IMR-90 (cell line): ENCODE measurements around the gene TLR10. TPM values are rescaled to one million over a fixed set of nuclear protein-coding genes. Genes with fewer than 3 reads are reported as not detected.

Experiments
- ATAC-seq: fragments of 200-7000 bp; cut with Tn5 transposase; 2 replicates; pipeline ENCODE4 v1.9.1; 2020; ENCODE audit warnings: low read depth, mild to moderate bottlenecking, moderate library complexity
- BruUV-seq: library from RNA; stranded (reverse); fragments of 400-500 nt; replicated peaks from 2 replicates; lab custom pipeline; 2021; lab: Mats Ljungman, UMichigan
- CTCF ChIA-PET: fragments of 300-600 bp; formaldehyde crosslinking; extraction: SDS; loops from one replicate; lab custom pipeline; 2021; ENCODE audit warnings: antibody characterized with exemption; lab: Yijun Ruan, JAX
- POLR2A ChIA-PET: fragments of 300-600 bp; sonication (Branson Sonifier 250); formaldehyde crosslinking; loops from one replicate; lab custom pipeline; 2022; ENCODE audit warnings: antibody characterized with exemption; ENCODE audit not compliant: unreplicated experiment; lab: Charles Lee
- DNase-seq: peaks from one replicate; pipeline ENCODE4 v3.0.0; 2013
- H2AFZ ChIP-seq: replicated peaks from 2 replicates; pipeline ENCODE3; 2013; ENCODE audit warnings: low read length, mild to moderate bottlenecking; ENCODE audit not compliant: poor library complexity
- H2AK5ac ChIP-seq: 2 replicates; pipeline ENCODE4 v1.6.1; 2013; ENCODE audit warnings: low read depth, low read length, inconsistent platforms
- H2AK9ac ChIP-seq: replicated peaks from 2 replicates; pipeline ENCODE3; 2013; ENCODE audit warnings: mild to moderate bottlenecking, low read depth, low read length, moderate library complexity; ENCODE audit not compliant: poor library complexity
- H2BK120ac ChIP-seq: 2 replicates; pipeline ENCODE4 v1.6.1; 2013; ENCODE audit warnings: low read depth, low read length, inconsistent platforms
- H2BK15ac ChIP-seq: 3 replicates; pipeline ENCODE4 v1.6.1; 2013; ENCODE audit warnings: low read depth, low read length, inconsistent platforms
- H2BK20ac ChIP-seq: 2 replicates; pipeline ENCODE4 v1.6.1; 2013; ENCODE audit warnings: low read depth, mild to moderate bottlenecking, inconsistent platforms, low read length, moderate library complexity
- H2BK5ac ChIP-seq: 2 replicates; pipeline ENCODE4 v1.6.1; 2013; ENCODE audit warnings: mild to moderate bottlenecking, low read depth, low read length, inconsistent platforms; ENCODE audit not compliant: poor library complexity, severe bottlenecking
- H3K14ac ChIP-seq: replicated peaks from 2 replicates; pipeline ENCODE4 v1.6.1; 2013; ENCODE audit warnings: low read depth, low read length, inconsistent platforms
- H3K18ac ChIP-seq: 2 replicates; pipeline ENCODE4 v1.6.1; 2013; ENCODE audit warnings: low read depth, low read length, control low read depth
- H3K23ac ChIP-seq: 2 replicates; pipeline ENCODE4 v1.6.1; 2013; ENCODE audit warnings: low read depth, low read length, inconsistent platforms
- H3K27ac ChIP-seq: 2 replicates; pipeline ENCODE4 v1.5.1; 2013; ENCODE audit warnings: mild to moderate bottlenecking, control low read depth, low read length; ENCODE audit not compliant: insufficient read depth
- H3K27me3 ChIP-seq: 2 replicates; pipeline ENCODE4 v1.6.1; 2013; ENCODE audit warnings: low read length; ENCODE audit not compliant: control insufficient read depth, insufficient read depth
- H3K36me3 ChIP-seq: 2 replicates; pipeline ENCODE4 v1.6.1; 2013; ENCODE audit warnings: low read length, mixed read lengths; ENCODE audit not compliant: control insufficient read depth, insufficient read depth
- H3K4ac ChIP-seq: 2 replicates; pipeline ENCODE4 v1.6.1; 2013; ENCODE audit warnings: low read depth, low read length, inconsistent platforms
- H3K4me1 ChIP-seq: 2 replicates; pipeline ENCODE4 v1.6.1; 2013; ENCODE audit warnings: low read length, mixed read lengths; ENCODE audit not compliant: control insufficient read depth, insufficient read depth
- H3K4me2 ChIP-seq: 2 replicates; pipeline ENCODE4 v1.6.1; 2013; ENCODE audit warnings: low read depth, mild to moderate bottlenecking, control low read depth, low read length, moderate library complexity
- H3K4me3 ChIP-seq: 2 replicates; pipeline ENCODE4 v1.5.1; 2013; ENCODE audit warnings: low read depth, mild to moderate bottlenecking, control low read depth, low read length, moderate library complexity; ENCODE audit not compliant: insufficient read depth
- H3K56ac ChIP-seq: 2 replicates; pipeline ENCODE4 v1.6.1; 2013; ENCODE audit warnings: low read length, inconsistent platforms; ENCODE audit not compliant: insufficient read depth; ENCODE audit errors: extremely low read depth
- H3K79me1 ChIP-seq, 2 experiments: 2 replicates each; pipeline ENCODE4 v1.6.1; 2013; ENCODE audit warnings: low read length in 2 of 2, inconsistent platforms in 1 of 2, low read depth in 1 of 2
- H3K9ac ChIP-seq: 2 replicates; pipeline ENCODE4 v1.6.1; 2013; ENCODE audit warnings: low read depth, low read length, control low read depth
- H3K9me1 ChIP-seq: 2 replicates; pipeline ENCODE4 v1.6.1; 2013; ENCODE audit warnings: low read length, inconsistent platforms; ENCODE audit not compliant: insufficient read depth
- H3K9me3 ChIP-seq: 2 replicates; pipeline ENCODE4 v1.6.1; 2013; ENCODE audit warnings: low read length; ENCODE audit not compliant: control insufficient read depth, insufficient read depth
- H4K20me1 ChIP-seq: 2 replicates; pipeline ENCODE4 v1.6.1; 2013; ENCODE audit warnings: low read length, inconsistent platforms; ENCODE audit not compliant: insufficient read depth
- H4K5ac ChIP-seq: 2 replicates; pipeline ENCODE4 v1.6.1; 2013; ENCODE audit warnings: mild to moderate bottlenecking, low read depth, low read length, control low read depth
- H4K8ac ChIP-seq, 2 experiments: 2 replicates each; pipeline ENCODE4 v1.6.1; 2013; ENCODE audit warnings: low read depth in 2 of 2, low read length in 2 of 2, control low read depth in 1 of 2, inconsistent platforms in 1 of 2
- H4K91ac ChIP-seq: 2 replicates; pipeline ENCODE4 v1.6.1; 2013; ENCODE audit warnings: low read depth, low read length, inconsistent platforms; ENCODE audit not compliant: insufficient read depth
- BHLHE40 ChIP-seq: fragments of 150-350 bp; IDR thresholded peaks from 2 replicates; pipeline ENCODE4 v1.6.1; 2016; ENCODE audit warnings: mild to moderate bottlenecking, low read depth, low read length
- CEBPB ChIP-seq: IDR thresholded peaks from 2 replicates; pipeline ENCODE4 v1.6.1; 2012; ENCODE audit warnings: low read depth, low read length, improper control_type of control experiment
- CHD1 ChIP-seq: IDR thresholded peaks from 2 replicates; pipeline ENCODE4 v1.6.1; 2012; ENCODE audit warnings: low read depth, low read length, improper control_type of control experiment
- FOS ChIP-seq: fragments of 150-350 bp; IDR thresholded peaks from 2 replicates; pipeline ENCODE4 v1.6.1; 2016; ENCODE audit warnings: low read depth, low read length
- RFX5 ChIP-seq: IDR thresholded peaks from 2 replicates; pipeline ENCODE4 v1.8.0; 2012; ENCODE audit warnings: low read depth, mild to moderate bottlenecking, low read length, moderate library complexity
- SMC3 ChIP-seq: fragments of 150-350 bp; IDR thresholded peaks from 2 replicates; pipeline ENCODE4 v1.6.1; 2016; ENCODE audit warnings: low read depth, mild to moderate bottlenecking, antibody characterized with exemption, low read length, moderate library complexity
- WGBS, 2 experiments: methylation state at CpG; one replicate each; pipeline versions ENCODE4 v1.1.5 to v1.1.7; 2013; ENCODE audit warnings: missing lambda C conversion rate in 2 of 2; ENCODE audit not compliant: insufficient read length in 1 of 2; ENCODE audit errors: extremely low coverage in 2 of 2; 5-methylcytosine and 5-hydroxymethylcytosine counted together
- dilution Hi-C: fragments of 300-500 bp; cut with HindIII; formaldehyde crosslinking; loops from one replicate; pipeline ENCODE4 v1.14.3; 2018; ENCODE audit warnings: low sequenced_read_pairs; ENCODE audit not compliant: unreplicated experiment
- in situ Hi-C: fragments of 300-500 bp; cut with MboI; formaldehyde crosslinking; loops from 3 replicates; pipeline ENCODE4 v1.14.3; 2019; ENCODE audit warnings: low sequenced_read_pairs, inconsistent platforms, mixed read lengths
- intact Hi-C: fragments of 100-400 bp; cut with micrococcal nuclease; formaldehyde crosslinking; loops from 2 replicates; pipeline ENCODE4 v1.10.0; 2022
- polyA plus RNA-seq, 3 experiments: library from polyadenylated mRNA; depleted of rRNA; stranded (reverse); fragments of >200 nt; gene quantifications; 2 replicates each; pipeline ENCODE4 v1.2.3, GENCODE V29; 2012; ENCODE audit warnings: low replicate concordance in 1 of 3
- total RNA-seq: library from RNA; depleted of rRNA; stranded (reverse); fragments of >200 nt; gene quantifications from 2 replicates; pipeline ENCODE4 v1.2.3, GENCODE V29; 2012

The TLR10 gene
- total and polyA plus RNA-seq, 2 of the 4 experiments (the other 2 are of a cell fraction) = not detected

DNA sequence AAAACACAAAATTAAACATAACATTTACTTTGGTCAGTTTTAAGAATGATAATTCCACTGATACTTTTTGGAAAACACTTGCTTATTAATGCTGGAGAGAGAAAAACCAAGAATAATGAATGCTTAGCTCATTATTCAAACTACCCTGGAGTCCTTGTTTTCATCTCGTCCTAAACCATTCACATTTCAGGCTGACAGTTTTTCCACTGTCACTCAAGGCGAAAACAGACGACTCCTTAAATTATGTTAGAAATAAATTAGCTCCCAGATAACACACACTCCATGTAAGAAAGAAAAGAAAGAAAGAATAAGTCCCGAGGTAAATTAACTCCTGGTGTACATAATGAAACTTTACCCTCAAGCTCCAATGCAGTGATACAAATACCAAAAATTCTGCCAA, 33.5 kb downstream of the TLR10 start:
- no peak for TF ChIP-seq CEBPB
- no peak for TF ChIP-seq BHLHE40
- no peak for TF ChIP-seq FOS
- TF ChIP-seq RFX5 = no peak
- TF ChIP-seq CHD1 = no peak
- TF ChIP-seq SMC3 = no peak
- Histone ChIP-seq H4K8ac (no peak overlapping the region), H4K20me1 (peaks cover 7% of the 10 kb centered on the region), H3K4me3 (no peak overlapping the region), H3K56ac (no peak overlapping the region), H3K18ac (no peak overlapping the region), H3K14ac (no peak overlapping the region), H3K9me1 (peaks cover 18% of the 10 kb centered on the region), H2AFZ (no peak overlapping the region), H3K79me1 (no peaks in the 10 kb centered on the region), H2AK5ac (no peak overlapping the region), H3K4me2 (no peak overlapping the region), H3K9ac (no peak overlapping the region), H3K27ac (no peak overlapping the region), H3K27me3 (peaks cover 2% of the 10 kb centered on the region; the same call in 1 of the 2 replicates), H3K4ac (no peak overlapping the region), H4K91ac (no peak overlapping the region), H3K23ac (no peak overlapping the region), H2BK5ac (no peak overlapping the region), H2BK120ac (no peak overlapping the region), H3K9me3 (peaks cover 6% of the 10 kb centered on the region), H3K36me3 (no peaks in the 10 kb centered on the region), H2BK20ac (no peak overlapping the region), H2AK9ac (no peak overlapping the region), H3K4me1 (peaks cover 11% of the 10 kb centered on the region), H2BK15ac (no peak overlapping the region), H4K5ac (no peak overlapping the region)
- in situ Hi-C loops (no loop called here), intact Hi-C loops (no loop called here), dilution Hi-C loops (no loop called here)
- ATAC-seq (no peak), DNase-seq (no peak)
- no CpG with 5 or more reads among the region's 4 CpGs for WGBS, 2 experiments
- BruUV-seq = no TSS peak
- ChIA-PET POLR2A (no interaction called here), CTCF (no interaction called here)
